ENCODE results near the gene BMPR1A. TPM values are rescaled to one million over a fixed set of nuclear protein-coding genes. Genes with fewer than 3 reads are reported as not detected.

The BMPR1A gene
- total and polyA plus RNA-seq, 9 of the 15 experiments (the other 6 are each of a cell fraction or from before 2014, with no cell fraction given): 1.6 to 17.5 (median 9.1) TPM

GRCh38 chr10:86786368-86786767 lies 29.9 kb downstream of the BMPR1A start:
- DNase-seq (ENCODE audit: extremely low read depth in 1 of 4, low spot score in 3 of 4) (no peak), FAIRE-seq (no peak), ATAC-seq (no peak)
- Histone ChIP-seq H3K4me2 (ENCODE audit: insufficient read depth, low read length) (no peak overlapping the region), H3K36me3 (ENCODE audit: control insufficient read depth, insufficient read depth, low read length) (no peaks in the 10 kb centered on the region), H3K9ac (ENCODE audit: insufficient read depth in 1 of 2, low read depth in 2 of 2, low read length in 2 of 2) (no peak overlapping the region), H2AFZ (ENCODE audit: low read depth, low read length) (no peak overlapping the region), H3K79me2 (ENCODE audit: control insufficient read depth, insufficient read depth, low read length) (peaks cover 61% of the 10 kb centered on the region), H3K4me1 (replicated peaks in 1 of 2; ENCODE audit: control insufficient read depth in 2 of 2, insufficient read depth in 2 of 2, low read length in 2 of 2) (no peaks in the 10 kb centered on the region), H4K20me1 (replicated peaks; ENCODE audit: control insufficient read depth, insufficient read depth, low read length) (no peaks in the 10 kb centered on the region), H3K27ac (ENCODE audit: extremely low read depth, low read depth, low read length) (no peak overlapping the region), H3K4me3 (no peak overlapping the region), H3K9me1 (ENCODE audit: control insufficient read depth, insufficient read depth, low read length) (no peaks in the 10 kb centered on the region), H3K9me3 (replicated peaks; ENCODE audit: control insufficient read depth, insufficient read depth, low read depth, low read length) (no peaks in the 10 kb centered on the region), H3K27me3 (ENCODE audit: control insufficient read depth in 2 of 2, insufficient read depth in 2 of 2, low read length in 2 of 2) (no peaks in the 10 kb centered on the region)
- no peak for TF ChIP-seq ZNF274 (IDR thresholded peaks at IDR 0.05; ENCODE audit: borderline replicate concordance, low read depth, low read length)
- TF ChIP-seq BCLAF1 (IDR thresholded peaks at IDR 0.05; ENCODE audit: borderline replicate concordance in 1 of 2, control insufficient read depth in 1 of 2, low read depth in 2 of 2, low read length in 1 of 2): no peak
- TF ChIP-seq KAT7 (CRISPR knock-in tag; IDR thresholded peaks at IDR 0.05; ENCODE audit: borderline replicate concordance): no peak
- no peak for TF ChIP-seq PTTG1 (tag; IDR thresholded peaks at IDR 0.05; ENCODE audit: low read depth)
- no peak for TF ChIP-seq MED1 (CRISPR knock-in tag; IDR thresholded peaks at IDR 0.05; ENCODE audit: borderline replicate concordance)
- TF ChIP-seq KAT2B (IDR thresholded peaks at IDR 0.05; ENCODE audit: low read depth, low read length): no peak
- no peak for TF ChIP-seq TAF15 (IDR thresholded peaks at IDR 0.05; ENCODE audit: low read depth, low read length)
- no peak for TF ChIP-seq ZBTB8A (IDR thresholded peaks at IDR 0.05; ENCODE audit: partially characterized antibody)
- no peak for TF ChIP-seq HMGN3 (IDR thresholded peaks at IDR 0.05; ENCODE audit: borderline replicate concordance, extremely low read depth, insufficient read length, low read depth, low read length)
- TF ChIP-seq IRF2 (CRISPR knock-in tag; IDR thresholded peaks at IDR 0.05): no peak
- no peak for TF ChIP-seq ZNF583 (CRISPR knock-in tag; IDR thresholded peaks at IDR 0.05)
- no peak for TF ChIP-seq ZNF436 (CRISPR knock-in tag; IDR thresholded peaks at IDR 0.05)
- no peak for TF ChIP-seq SRSF7 (optimal IDR thresholded peaks at IDR 0.05; ENCODE audit: low read depth, low read length)
- TF ChIP-seq ZFP1 (CRISPR knock-in tag; IDR thresholded peaks at IDR 0.05): no peak
- TF ChIP-seq TRIM24 (IDR thresholded peaks at IDR 0.05): no peak
- TF ChIP-seq MTF1 (CRISPR knock-in tag; IDR thresholded peaks at IDR 0.05; ENCODE audit: borderline replicate concordance): no peak
- TF ChIP-seq ETS2 (tag; IDR thresholded peaks at IDR 0.05; ENCODE audit: borderline replicate concordance, poor library complexity, severe bottlenecking): no peak
- no peak for TF ChIP-seq XRCC5 (IDR thresholded peaks at IDR 0.05; ENCODE audit: low read depth, low read length)
- TF ChIP-seq MCM2 (IDR thresholded peaks at IDR 0.05; ENCODE audit: low read depth): no peak
- ChIA-PET POLR2A (no interaction called here), CTCF (ENCODE audit: low intra/inter-chr PET ratio) (no interaction called here)
- no TSS peak for BruUV-seq (replicated peaks)
- intact Hi-C loops (cut with micrococcal nuclease) (no loop called here), in situ Hi-C loops (cut with MboI) (no loop called here)
- WGBS (ENCODE audit: insufficient coverage, low coverage, missing lambda C conversion rate): 80% methylated on average over 4 of the region's 4 CpGs

Data from K562 (cell line).